CD1c-positive myeloid dendritic cell (primary cell): ENCODE measurements around the gene STAT5B.
"Not testable (repeated sequence)": the region's sequence is repeated elsewhere in the genome, so short reads cannot be mapped to it uniquely, and the experiment has no call there.

Source experiments
- DNase-seq: peaks from one replicate; pipeline ENCODE4 v3.0.0-alpha.2; 2016; ENCODE audit errors: extremely low spot score

Gene STAT5B

DNA sequence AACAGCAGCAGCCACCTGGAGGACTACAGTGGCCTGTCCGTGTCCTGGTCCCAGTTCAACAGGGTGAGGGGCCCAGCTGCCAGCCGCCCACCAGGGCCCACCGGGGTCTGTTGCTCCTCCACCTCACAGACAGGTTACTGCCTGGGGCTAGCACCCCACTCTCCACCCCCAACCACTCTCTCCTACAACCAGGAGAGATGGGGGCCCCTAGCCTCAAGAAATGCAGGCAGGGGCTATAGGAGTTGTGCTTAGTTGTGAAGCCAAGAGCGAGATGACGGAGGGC, 30.1 kb upstream of the STAT5B start:
- DNase-seq, result no peak

DNA sequence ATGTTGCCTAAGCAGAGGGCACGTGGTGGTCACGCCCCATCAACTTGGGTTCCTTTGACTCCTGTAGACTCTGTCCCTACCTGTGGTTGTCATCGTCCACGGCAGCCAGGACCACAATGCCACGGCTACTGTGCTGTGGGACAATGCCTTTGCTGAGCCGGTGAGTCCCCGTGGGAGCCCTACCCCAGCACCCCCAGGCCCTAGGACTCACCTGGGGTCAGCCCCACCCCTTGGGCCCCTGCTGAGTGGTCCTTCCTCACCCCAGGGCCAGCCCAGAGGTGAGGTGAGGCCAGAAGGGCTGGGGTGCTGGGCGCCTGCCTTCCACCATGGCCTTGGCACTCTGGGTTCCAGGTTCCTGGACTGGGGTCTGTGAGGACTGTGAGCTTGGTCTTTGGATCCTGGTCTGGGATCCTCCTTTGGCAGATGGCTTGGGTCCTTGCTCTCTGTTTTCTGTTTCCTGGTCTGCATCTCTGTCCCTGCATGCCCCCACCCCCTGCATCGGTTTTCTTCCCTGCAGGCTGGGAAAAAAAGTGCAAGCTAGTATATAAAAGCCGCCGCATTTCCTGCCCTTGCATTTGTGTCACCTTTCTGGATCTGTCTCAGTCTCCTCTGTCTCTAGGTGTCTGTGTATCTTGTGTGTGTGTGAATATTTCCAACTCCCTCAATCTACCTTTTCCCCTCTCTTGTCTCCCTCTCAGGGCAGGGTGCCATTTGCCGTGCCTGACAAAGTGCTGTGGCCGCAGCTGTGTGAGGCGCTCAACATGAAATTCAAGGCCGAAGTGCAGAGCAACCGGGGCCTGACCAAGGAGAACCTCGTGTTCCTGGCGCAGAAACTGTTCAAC, 29.6 kb upstream of the STAT5B start:
- DNase-seq, result no peak

GRCh38 chr17:42305031-42305330, 28.8 kb upstream of the STAT5B start:
- DNase-seq, result not testable (repeated sequence)

DNA sequence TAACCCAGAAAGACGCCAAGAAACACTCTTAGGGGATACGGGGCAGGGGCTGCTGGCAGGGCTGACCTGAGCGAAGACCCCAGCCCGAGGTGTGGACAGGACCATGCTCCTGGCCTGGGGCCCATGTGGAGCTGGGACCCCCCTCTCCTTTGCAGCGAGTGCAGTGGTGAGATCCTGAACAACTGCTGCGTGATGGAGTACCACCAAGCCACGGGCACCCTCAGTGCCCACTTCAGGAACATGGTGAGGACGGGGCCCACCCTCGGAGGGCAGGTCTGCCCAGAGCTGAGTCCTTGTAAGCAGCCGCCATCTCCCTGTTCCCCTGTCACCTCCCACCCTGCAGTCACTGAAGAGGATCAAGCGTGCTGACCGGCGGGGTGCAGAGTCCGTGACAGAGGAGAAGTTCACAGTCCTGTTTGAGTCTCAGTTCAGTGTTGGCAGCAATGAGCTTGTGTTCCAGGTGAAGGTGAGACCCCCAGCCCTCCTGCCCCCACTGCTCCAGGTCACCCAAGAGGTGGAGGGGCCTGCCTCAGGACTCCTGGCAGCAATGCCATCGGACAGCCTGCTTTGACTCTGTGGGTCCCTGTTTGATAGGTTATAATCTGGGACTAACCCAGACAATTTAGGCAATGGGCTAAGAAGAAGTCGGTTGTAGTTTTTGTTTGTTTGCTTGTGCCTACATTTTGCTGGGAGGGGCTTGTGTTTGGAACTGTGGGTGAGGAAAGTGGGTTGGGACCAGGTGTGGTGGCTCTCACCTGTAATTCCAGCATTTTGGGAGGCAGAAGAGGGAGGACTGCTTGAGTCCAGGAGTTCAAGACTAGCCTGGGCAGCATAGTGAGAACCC, 28.2 kb upstream of the STAT5B start:
- no peak for DNase-seq

- DNase-seq, result no peak
Measured at GRCh38 chr17:42303694-42304093, 27.5 kb upstream of the STAT5B start.

DNA sequence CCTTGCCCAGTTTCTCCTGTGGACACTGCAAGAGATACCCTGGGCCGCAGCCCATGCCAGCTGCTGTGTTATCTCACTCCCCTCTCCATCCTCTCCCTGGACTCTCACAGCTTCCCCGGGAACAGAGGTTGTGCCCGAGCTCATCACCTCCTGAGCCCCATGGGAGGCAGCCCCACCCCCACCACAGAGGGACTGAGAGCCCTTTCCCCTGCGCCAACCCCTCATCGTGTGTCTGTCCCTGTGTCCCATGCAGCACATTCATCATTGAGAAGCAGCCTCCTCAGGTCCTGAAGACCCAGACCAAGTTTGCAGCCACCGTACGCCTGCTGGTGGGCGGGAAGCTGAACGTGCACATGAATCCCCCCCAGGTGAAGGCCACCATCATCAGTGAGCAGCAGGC, 24.8 kb upstream of the STAT5B start:
- no peak for DNase-seq

- DNase-seq, result not testable (repeated sequence)
Measured at GRCh38 chr17:42299913-42300312, 23.7 kb upstream of the STAT5B start.

DNA sequence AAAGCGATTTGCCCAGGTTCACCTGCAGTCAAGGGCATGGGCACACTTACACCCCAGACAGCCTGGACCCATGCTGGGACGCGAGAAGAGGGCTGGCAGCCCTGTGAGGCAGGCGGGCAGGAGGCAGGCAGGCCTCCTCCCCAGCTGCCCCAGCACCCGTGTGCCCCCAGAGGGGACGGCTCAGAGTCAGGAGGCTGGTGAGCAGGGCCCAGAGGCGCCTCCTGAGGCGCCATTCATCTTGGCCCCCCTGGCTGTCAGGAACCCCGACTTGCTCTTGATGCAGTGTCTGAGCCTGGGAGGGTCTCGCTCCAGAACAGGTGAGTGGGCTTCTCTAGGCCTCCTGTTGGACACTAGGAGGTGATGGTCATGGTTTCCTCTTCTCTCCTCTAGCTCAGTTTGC, 23.2 kb upstream of the STAT5B start:
- not testable (repeated sequence) for DNase-seq

DNA sequence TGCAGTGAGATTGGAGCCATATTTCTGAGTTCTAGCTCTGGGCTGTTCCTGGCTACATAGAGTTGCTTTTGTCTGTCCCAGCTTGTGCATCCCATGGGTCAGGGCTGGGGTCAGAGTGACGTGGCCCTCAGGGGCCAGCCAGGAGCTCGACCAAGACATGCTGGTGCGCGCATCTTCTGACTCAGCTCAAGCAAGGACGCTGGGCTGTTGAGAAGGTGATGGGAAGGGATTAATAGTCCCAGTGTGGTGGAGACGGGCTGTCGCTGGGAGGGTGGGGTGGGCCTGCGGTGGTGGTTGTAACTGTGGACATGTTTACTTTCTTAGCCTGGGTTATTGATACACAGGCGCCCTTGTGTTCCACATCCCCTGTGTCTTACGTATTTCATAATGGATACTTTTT, 21.6 kb upstream of the STAT5B start:
- not testable (repeated sequence) for DNase-seq

DNA sequence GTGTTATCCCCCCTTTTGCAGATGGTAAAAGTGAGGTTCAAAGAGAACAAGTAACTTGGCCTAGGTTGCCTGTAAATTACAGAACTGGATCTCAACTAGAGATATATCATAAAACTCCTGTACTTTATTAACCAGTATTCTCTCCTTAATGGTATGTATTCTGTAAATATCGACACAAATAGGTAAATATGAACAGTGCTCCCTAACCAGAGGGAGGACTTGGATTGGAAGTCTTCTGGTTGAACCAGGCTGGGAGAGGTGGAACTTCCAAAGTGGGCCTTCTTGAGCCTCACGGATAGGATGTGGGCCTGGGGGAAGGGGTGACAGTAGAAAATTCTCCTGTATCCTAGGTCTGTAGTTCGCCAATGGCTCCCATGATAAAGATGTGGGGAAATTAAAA, 19.8 kb upstream of the STAT5B start:
- DNase-seq, result no peak

DNA sequence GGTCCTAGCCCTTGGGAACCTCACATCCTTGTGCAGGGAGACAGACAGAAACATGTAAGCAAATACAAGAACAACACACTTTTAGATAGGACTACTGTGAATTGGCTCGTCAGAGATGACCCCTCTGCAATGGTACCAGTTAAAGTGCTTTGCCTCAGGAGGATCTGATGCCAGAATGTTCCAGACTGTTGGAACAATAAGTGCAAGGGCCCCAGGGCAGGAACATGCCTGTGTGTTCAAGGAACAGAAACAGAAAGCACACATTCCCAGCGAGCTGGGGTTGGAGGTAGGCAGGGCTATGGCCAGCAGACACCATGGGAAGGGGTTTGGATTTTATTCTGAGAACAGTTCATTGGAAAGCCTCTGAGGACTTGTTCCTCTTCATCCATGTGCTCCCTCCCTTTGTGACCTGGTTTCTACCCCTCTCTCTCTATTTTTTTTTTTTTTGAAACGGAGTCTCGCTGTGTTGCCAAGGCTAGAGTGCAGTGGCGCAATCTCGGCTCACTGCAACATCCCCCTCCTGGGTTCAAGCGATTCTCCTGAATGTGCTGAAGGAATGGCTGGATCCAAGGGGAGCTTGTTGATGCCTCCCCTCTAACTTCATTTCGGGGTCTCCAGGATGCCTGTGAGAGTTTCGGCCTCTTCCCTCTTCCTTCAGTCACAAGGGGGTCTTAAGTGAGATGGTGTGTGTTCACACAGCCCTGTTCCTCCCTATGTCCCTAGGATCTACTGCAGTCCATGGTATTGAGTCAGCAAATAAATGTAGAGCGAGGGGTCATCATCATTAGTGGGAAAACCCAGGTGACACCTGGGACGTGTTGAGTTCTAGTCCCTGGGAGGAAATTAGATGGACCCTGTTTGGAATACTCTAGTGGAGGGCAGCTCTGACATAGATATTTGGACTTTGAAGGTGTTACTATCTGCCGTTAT, 18.5 kb upstream of the STAT5B start:
- DNase-seq, result no peak

GRCh38 chr17:42291129-42291528, 14.9 kb upstream of the STAT5B start:
- DNase-seq, result no peak

DNA sequence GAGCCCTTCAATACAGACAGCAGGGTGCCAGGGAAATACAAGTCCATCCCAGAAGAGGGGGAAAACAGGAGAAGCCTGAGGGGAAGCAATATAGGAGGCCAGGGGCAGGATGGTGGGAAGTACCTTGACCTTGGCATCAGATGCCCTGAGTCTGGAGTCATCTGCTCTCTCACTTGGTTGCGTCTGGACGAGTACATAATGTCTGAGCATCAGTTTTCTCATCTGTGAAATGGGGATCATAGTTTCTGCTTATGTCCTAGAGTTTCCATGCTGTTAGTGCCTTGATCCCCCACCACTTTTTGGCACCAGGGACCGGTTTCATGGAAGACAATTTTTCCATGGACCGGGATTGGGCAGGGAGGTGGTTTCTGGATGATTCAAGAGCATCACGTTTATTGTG, 14.4 kb upstream of the STAT5B start:
- no peak for DNase-seq

GRCh38 chr17:42289611-42290181, 13.5 kb upstream of the STAT5B start:
- DNase-seq, result peak; percentile 71

DNA sequence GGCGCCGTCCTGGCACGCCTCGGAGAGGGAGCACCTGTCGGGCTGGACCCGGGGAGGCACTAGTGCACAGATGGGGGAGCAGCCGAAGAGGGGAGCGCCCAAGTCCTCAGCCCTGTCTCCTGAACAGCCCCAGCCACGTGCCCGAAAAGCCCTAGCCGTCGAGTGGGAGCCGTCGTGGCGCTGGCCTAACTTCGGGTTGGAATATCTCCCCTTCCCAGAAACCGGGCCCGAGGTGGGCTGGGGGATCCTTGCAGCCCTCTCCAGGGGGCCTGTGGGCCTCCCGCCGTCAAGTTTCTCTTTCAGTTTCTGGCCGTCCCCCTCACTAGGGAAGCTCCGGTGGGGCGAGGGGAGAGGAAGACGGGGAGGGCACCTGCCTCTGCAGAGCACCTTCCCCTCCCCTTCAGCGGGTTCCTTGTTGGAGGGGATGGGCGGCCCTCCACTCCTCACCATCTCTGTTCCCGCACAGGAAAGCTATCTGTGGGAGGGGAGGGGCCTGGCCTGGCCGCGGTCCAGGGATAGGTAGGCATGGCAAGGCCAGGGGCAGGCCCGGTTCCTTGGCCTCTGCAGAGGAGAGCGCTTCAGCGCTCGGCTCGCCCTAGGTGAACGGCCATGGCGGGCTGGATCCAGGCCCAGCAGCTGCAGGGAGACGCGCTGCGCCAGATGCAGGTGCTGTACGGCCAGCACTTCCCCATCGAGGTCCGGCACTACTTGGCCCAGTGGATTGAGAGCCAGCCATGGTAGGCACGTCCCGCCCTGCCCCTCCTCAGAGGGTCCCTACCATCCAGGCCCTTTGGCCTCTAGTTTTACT, 12.8 kb upstream of the STAT5B start:
- peak; percentile 3 for DNase-seq

DNA sequence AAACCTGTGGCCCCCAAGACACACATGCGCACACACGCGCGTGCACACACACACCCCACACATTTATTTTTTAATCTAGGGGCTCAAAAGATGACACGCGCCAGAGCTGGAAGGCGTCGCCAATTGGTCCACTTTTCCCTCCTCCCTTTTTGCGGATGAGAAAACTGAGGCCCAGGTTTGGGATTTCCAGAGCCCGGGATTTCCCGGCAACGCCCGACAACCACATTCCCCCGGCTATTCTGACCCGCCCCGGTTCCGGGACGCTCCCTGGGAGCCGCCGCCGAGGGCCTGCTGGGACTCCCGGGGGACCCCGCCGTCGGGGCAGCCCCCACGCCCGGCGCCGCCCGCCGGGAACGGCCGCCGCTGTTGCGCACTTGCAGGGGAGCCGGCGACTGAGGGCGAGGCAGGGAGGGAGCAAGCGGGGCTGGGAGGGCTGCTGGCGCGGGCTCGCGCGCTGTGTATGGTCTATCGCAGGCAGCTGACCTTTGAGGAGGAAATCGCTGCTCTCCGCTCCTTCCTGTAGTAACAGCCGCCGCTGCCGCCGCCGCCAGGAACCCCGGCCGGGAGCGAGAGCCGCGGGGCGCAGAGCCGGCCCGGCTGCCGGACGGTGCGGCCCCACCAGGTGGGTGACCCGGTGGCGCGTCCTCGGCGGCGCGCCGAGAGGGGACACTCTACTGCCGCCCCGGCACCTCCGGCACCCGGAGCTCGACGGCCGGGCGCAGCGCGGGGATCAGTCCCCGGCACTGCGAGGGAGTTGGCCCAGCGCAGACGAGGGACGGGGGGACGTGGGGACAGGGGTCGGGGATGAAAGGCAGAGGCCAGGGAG, 12.0 kb upstream of the STAT5B start, which contains the start of gene STAT5A:
STAT5A (plus strand) TSS at position 522 of the 826 bp plus-strand sequence. CDS start 914 bp downstream, outside the sequence.
- peak; percentile 87 for DNase-seq

GRCh38 chr17:42287305-42287976, 11.2 kb upstream of the STAT5B start:
- DNase-seq, result peak; percentile 67

GRCh38 chr17:42286411-42287221, 10.4 kb upstream of the STAT5B start:
- DNase-seq, result peak; percentile 70
